HG03064 (cell line): Measurements from ENCODE around the gene TGFB2.
"Not testable (repeated sequence)": the region's sequence is repeated elsewhere in the genome, so short reads cannot be mapped to it uniquely, and the experiment has no call there.

Experiments used
- ATAC-seq: cut with Tn5 transposase; IDR thresholded peaks from one replicate; pipeline ENCODE4 v1.9.1; 2021; ENCODE audit warnings: low read depth; ENCODE audit not compliant: unreplicated experiment

The TGFB2 gene

GRCh38 chr1:218344814-218345672 lies at the start of gene TGFB2:
TSS of gene TGFB2 (plus strand) at chr1:218345336. CDS start at chr1:218346702, 1,366 bp downstream.
- ATAC-seq = peak; percentile 44

GRCh38 chr1:218296162-218296561 lies 49.0 kb upstream of the TGFB2 start:
- no peak for ATAC-seq

- ATAC-seq = no peak
These were observed 47.7 kb upstream of the TGFB2 start for GRCh38 chr1:218297461-218297860.

GRCh38 chr1:218297867-218298266 lies 47.3 kb upstream of the TGFB2 start:
- no peak for ATAC-seq

GRCh38 chr1:218298398-218298797 lies 46.7 kb upstream of the TGFB2 start:
- no peak for ATAC-seq

- no peak for ATAC-seq
These were observed 45.7 kb upstream of the TGFB2 start for GRCh38 chr1:218299416-218299815.

- ATAC-seq = no peak
These were observed 43.9 kb upstream of the TGFB2 start for GRCh38 chr1:218301217-218301616.

- ATAC-seq = no peak
These were observed 43.0 kb upstream of the TGFB2 start for GRCh38 chr1:218302155-218302554.

GRCh38 chr1:218303176-218303879 lies 41.8 kb upstream of the TGFB2 start:
- ATAC-seq = no peak

GRCh38 chr1:218304281-218305039 lies 40.7 kb upstream of the TGFB2 start:
- peak; percentile 92 for ATAC-seq

- ATAC-seq = no peak
These were observed 39.6 kb upstream of the TGFB2 start for GRCh38 chr1:218305472-218306064.

GRCh38 chr1:218312509-218312908 lies 32.6 kb upstream of the TGFB2 start:
- ATAC-seq = no peak

GRCh38 chr1:218314316-218314715 lies 30.8 kb upstream of the TGFB2 start:
- no peak for ATAC-seq

- no peak for ATAC-seq
These were observed 29.5 kb upstream of the TGFB2 start for GRCh38 chr1:218315638-218316037.

GRCh38 chr1:218317061-218317460 lies 28.1 kb upstream of the TGFB2 start:
- no peak for ATAC-seq

GRCh38 chr1:218320182-218320581 lies 25.0 kb upstream of the TGFB2 start:
- not testable (repeated sequence) for ATAC-seq

- ATAC-seq = no peak
These were observed 22.4 kb upstream of the TGFB2 start for GRCh38 chr1:218322762-218323161.

- ATAC-seq = no peak
These were observed 21.4 kb upstream of the TGFB2 start for GRCh38 chr1:218323568-218324225.

- no peak for ATAC-seq
These were observed 20.9 kb upstream of the TGFB2 start for GRCh38 chr1:218324226-218324580.

GRCh38 chr1:218328769-218329168 lies 16.4 kb upstream of the TGFB2 start:
- ATAC-seq = no peak
